HepG2 (cell line): Measurements from ENCODE around the gene RYK. TPM values are rescaled to one million over a fixed set of nuclear protein-coding genes. Genes with fewer than 3 reads are reported as not detected.
A peak's percentile ranks its signal among the peaks of the same experiment; 100 is the strongest.

Experiments used
- AFF4 ChIP-seq: sonication (generic); formaldehyde crosslinking; IDR thresholded peaks from 2 replicates; pipeline ENCODE4 v1.4.0; 2020; ENCODE audit warnings: missing genetic modification reagents
- ATM ChIP-seq: fragments of 450-650 bp; IDR thresholded peaks from 2 replicates; pipeline ENCODE4 v1.7.1; 2017; ENCODE audit warnings: mild to moderate bottlenecking, borderline replicate concordance
- CBX5 ChIP-seq: sonication (generic); formaldehyde crosslinking; IDR thresholded peaks from 2 replicates; pipeline ENCODE4 v1.4.0; 2020; ENCODE audit warnings: missing genetic modification reagents, borderline replicate concordance
- CSRNP1 ChIP-seq: sonication (generic); formaldehyde crosslinking; IDR thresholded peaks from 2 replicates; pipeline ENCODE4 v1.8.1; 2023; ENCODE audit warnings: mild to moderate bottlenecking, missing genetic modification reagents
- MIER3 ChIP-seq: IDR thresholded peaks from 2 replicates; pipeline ENCODE4 v1.6.1; 2016; ENCODE audit warnings: missing compliant biosample characterization, borderline replicate concordance
- MXD4 ChIP-seq: IDR thresholded peaks from 2 replicates; pipeline ENCODE4 v1.6.1; 2016; ENCODE audit warnings: mild to moderate bottlenecking, missing biosample characterization, missing genetic modification reagents
- NFRKB ChIP-seq: fragments of 450-650 bp; IDR thresholded peaks from 2 replicates; pipeline ENCODE4 v1.6.1; 2017
- NONO ChIP-seq, 2 experiments: fragments of 450-650 bp in 1 of 2; sonication (generic) in 1 of 2; formaldehyde crosslinking in 1 of 2; IDR thresholded peaks in 1 of 2; conservative IDR thresholded peaks in 1 of 2; 2 replicates each; pipeline versions ENCODE4 v1.6.1 to v1.8.0; 2017 to 2022; ENCODE audit warnings: mild to moderate bottlenecking in 1 of 2, missing genetic modification reagents in 1 of 2, moderate library complexity in 1 of 2
- ONECUT2 ChIP-seq: sonication (generic); formaldehyde crosslinking; IDR thresholded peaks from 2 replicates; pipeline ENCODE4 v1.4.0; 2020; ENCODE audit warnings: missing genetic modification reagents
- PAWR ChIP-seq: sonication (generic); formaldehyde crosslinking; IDR thresholded peaks from 2 replicates; pipeline ENCODE4 v1.4.0; 2020; ENCODE audit warnings: missing genetic modification reagents, mild to moderate bottlenecking, borderline replicate concordance
- SALL2 ChIP-seq: sonication (generic); formaldehyde crosslinking; IDR thresholded peaks from 2 replicates; pipeline ENCODE4 v1.8.1; 2023; ENCODE audit warnings: mild to moderate bottlenecking, missing genetic modification reagents, inconsistent platforms
- SIX1 ChIP-seq: sonication (generic); formaldehyde crosslinking; IDR thresholded peaks from 2 replicates; pipeline ENCODE4 v1.4.0; 2020; ENCODE audit warnings: missing genetic modification reagents, borderline replicate concordance
- ZBTB33 ChIP-seq: sonication (generic); formaldehyde crosslinking; IDR thresholded peaks from 2 replicates; pipeline ENCODE4 v1.4.0; 2020; ENCODE audit warnings: missing genetic modification reagents
- ZFP36L2 ChIP-seq: sonication (generic); formaldehyde crosslinking; IDR thresholded peaks from 2 replicates; pipeline ENCODE4 v1.4.0; 2020; ENCODE audit warnings: missing genetic modification reagents
- ZNF121 ChIP-seq: sonication (generic); formaldehyde crosslinking; IDR thresholded peaks from 2 replicates; pipeline ENCODE4 v1.5.0; 2020; ENCODE audit warnings: mild to moderate bottlenecking, missing genetic modification reagents
- ZNF232 ChIP-seq: sonication (generic); formaldehyde crosslinking; IDR thresholded peaks from 2 replicates; pipeline ENCODE4 v1.4.0; 2020; ENCODE audit warnings: missing genetic modification reagents, borderline replicate concordance
- ZNF281 ChIP-seq: sonication (generic); formaldehyde crosslinking; IDR thresholded peaks from 2 replicates; pipeline ENCODE4 v1.4.0; 2020; ENCODE audit warnings: missing genetic modification reagents, borderline replicate concordance
- ZNF431 ChIP-seq: sonication (generic); formaldehyde crosslinking; IDR thresholded peaks from 2 replicates; pipeline ENCODE4 v1.9.0; 2022; ENCODE audit warnings: missing genetic modification reagents, low read depth, mild to moderate bottlenecking, borderline replicate concordance
- ZNF577 ChIP-seq: sonication (generic); formaldehyde crosslinking; IDR thresholded peaks from 2 replicates; pipeline ENCODE4 v1.4.0; 2020; ENCODE audit warnings: mild to moderate bottlenecking, low read depth, missing genetic modification reagents, borderline replicate concordance
- ZNF83 ChIP-seq: sonication (generic); formaldehyde crosslinking; IDR thresholded peaks from 2 replicates; pipeline ENCODE4 v1.4.0; 2020; ENCODE audit warnings: missing genetic modification reagents, mild to moderate bottlenecking, borderline replicate concordance
- polyA plus RNA-seq, 8 experiments: library from polyadenylated mRNA; depleted of rRNA in 3 of 8; stranded (reverse) in 7 of 8; unstranded in 1 of 8; fragments of >200 nt; fragmentation: Illumina TruSeq in 4 of 8; extraction: Trizol in 4 of 8; gene quantifications; 2 replicates each; pipeline versions ENCODE4 v1.2.1 to v1.2.3, GENCODE V29; 2011 to 2016; ENCODE audit warnings: low read depth in 4 of 8, missing spikeins in 1 of 8, mixed read lengths in 1 of 8; ENCODE audit not compliant: insufficient read depth in 1 of 8
- total RNA-seq, 5 experiments: library from RNA; depleted of rRNA; stranded (reverse); fragments of >200 nt; fragmentation: Illumina TruSeq; extraction: Trizol; gene quantifications; 2 replicates each; pipeline ENCODE4 v1.2.3, GENCODE V29; 2016; ENCODE audit warnings: low read depth in 1 of 5

RYK gene
- total and polyA plus RNA-seq, 2 of the 13 experiments (the other 11 are each of a cell fraction or from before 2014, with no cell fraction given), result 35.0 to 66.2 TPM

- TF ChIP-seq AFF4 (no peak), ONECUT2 (no peak), SIX1 (CRISPR knock-in tag) (no peak), SALL2 (peak; percentile 40; the same call in 1 of the 2 replicates), ZNF232 (CRISPR knock-in tag) (peak; percentile 78; the same call in 1 of the 2 replicates), ZNF431 (CRISPR knock-in tag) (no peak), CSRNP1 (peak; percentile 66; the same call in 1 of the 2 replicates), ZNF577 (CRISPR knock-in tag) (no peak), ZNF121 (CRISPR knock-in tag) (no peak), ZBTB33 (CRISPR knock-in tag) (no peak), ATM (no peak), ZNF281 (no peak), PAWR (CRISPR knock-in tag) (no peak), NFRKB (no peak), MXD4 (CRISPR knock-in tag) (no peak; the same call in 1 of the 2 replicates), CBX5 (0 out of 2 replicates have a peak, but pooled peaks have one; percentile 64), ZFP36L2 (CRISPR knock-in tag) (no peak), MIER3 (no peak), NONO (IDR thresholded peaks at IDR 0.05) (no peak), NONO (CRISPR knock-in tag; conservative IDR thresholded peaks at IDR 0.05) (peak; percentile 62; the same call in 1 of the 2 replicates), ZNF83 (CRISPR knock-in tag) (peak; percentile 35; the same call in 1 of the 2 replicates)
Measured at GRCh38 chr3:134250717-134251220, at the start of gene RYK (continued).
